ENCODE results near the gene GFY.

Gene GFY

DNA sequence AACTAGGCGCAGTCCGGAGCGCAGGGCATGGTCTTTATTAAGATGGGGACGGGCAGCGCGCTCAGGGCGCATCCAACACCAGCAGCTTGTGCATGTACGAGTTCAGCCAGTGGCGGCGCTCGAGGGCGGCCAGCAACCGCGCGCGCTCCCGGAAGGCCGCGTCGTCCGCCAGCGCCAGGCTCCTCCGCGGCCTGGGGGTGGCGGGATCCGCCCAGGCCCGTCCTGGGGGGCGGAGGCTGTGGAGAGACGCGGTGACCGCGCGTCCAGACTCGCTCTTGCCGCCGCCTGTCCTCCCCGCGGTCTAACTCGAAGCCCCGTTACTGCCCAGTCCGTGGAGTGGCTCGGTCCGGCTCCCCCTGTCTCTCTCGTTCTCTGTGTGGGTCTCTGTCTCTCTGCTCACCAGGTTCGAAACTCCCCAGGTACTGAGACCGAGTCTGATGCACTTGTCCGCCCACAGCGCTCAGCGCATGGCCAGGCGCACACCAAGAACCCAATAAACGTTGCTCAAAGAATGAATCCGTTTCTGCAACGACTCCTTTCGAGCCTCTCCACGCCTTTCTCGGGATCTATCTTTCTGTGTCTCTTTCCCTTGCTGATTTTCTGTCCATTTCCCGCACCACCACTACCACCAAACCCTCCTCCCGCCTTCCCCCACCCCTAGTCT, 2.6 kb upstream of the GFY start:
- no peaks in the 10 kb centered on the region for H3K9me3 ChIP-seq (replicated peaks in 1 of 2; ENCODE audit: control insufficient read depth in 2 of 2, insufficient read depth in 1 of 2, low read depth in 1 of 2, low read length in 2 of 2)
- H2BK12ac ChIP-seq (ENCODE audit: low read length): no peak overlapping the region
- H2BK120ac ChIP-seq (ENCODE audit: low read depth, low read length): no peak overlapping the region
- H2BK5ac ChIP-seq (ENCODE audit: low read length): no peak overlapping the region
- peaks cover 11 to 15% of the 10 kb centered on the region in 2 donors for H3K4me1 ChIP-seq (ENCODE audit: control insufficient read depth in 2 of 2, insufficient read depth in 1 of 2, low read depth in 1 of 2, low read length in 2 of 2)
- WGBS, 2 donors (ENCODE audit: extremely low coverage in 2 of 2, insufficient read length in 2 of 2, insufficient replicate concordance in 1 of 2): no CpG with 5 or more reads among the region's 58 CpGs
- peak overlapping the region; percentile 85 for H3K4me2 ChIP-seq (ENCODE audit: insufficient read depth, low read length, poor library complexity, severe bottlenecking)
- no peaks in the 10 kb centered on the region for H3K36me3 ChIP-seq (replicated peaks in 1 of 2; ENCODE audit: control insufficient read depth in 2 of 2, insufficient read depth in 2 of 2, low read length in 2 of 2)
- no peaks in the 10 kb centered on the region for H3K79me1 ChIP-seq (ENCODE audit: low read depth, low read length)
- no peak overlapping the region for H4K8ac ChIP-seq (ENCODE audit: low read depth, low read length)
- peak overlapping the region; percentile 25 for H4K91ac ChIP-seq (ENCODE audit: low read depth, low read length, poor library complexity)
- peak overlapping the region; percentile 93 for H3K18ac ChIP-seq (ENCODE audit: low read length)
- no peak overlapping the region for H3K27ac ChIP-seq (replicated peaks; ENCODE audit: low read length)
- DNase-seq (ENCODE audit: low spot score): peak; percentile 79
- H2AFZ ChIP-seq (ENCODE audit: low read length): peak overlapping the region; percentile 97
- H2AK5ac ChIP-seq (ENCODE audit: low read depth, low read length): no peak overlapping the region
- H3K27me3 ChIP-seq (ENCODE audit: control insufficient read depth in 3 of 3, insufficient read depth in 3 of 3, low read depth in 1 of 3, low read length in 3 of 3): peaks cover 8 to 97% (median 64%) of the 10 kb centered on the region in 3 experiments
- no peak overlapping the region for H3K14ac ChIP-seq (ENCODE audit: low read length)
- peak overlapping the region; percentile 58 for H3K23ac ChIP-seq (ENCODE audit: low read depth, low read length, poor library complexity)
- no peak overlapping the region for H3K4ac ChIP-seq (ENCODE audit: low read length)
- H2BK15ac ChIP-seq (ENCODE audit: low read length): peak overlapping the region; percentile 75
- peak overlapping the region; percentile 27 for H3K9ac ChIP-seq (ENCODE audit: low read depth, low read length, poor library complexity)
- H3K4me3 ChIP-seq (ENCODE audit: low read length in 2 of 2): peak overlapping the region; percentile 24 to 42

DNA sequence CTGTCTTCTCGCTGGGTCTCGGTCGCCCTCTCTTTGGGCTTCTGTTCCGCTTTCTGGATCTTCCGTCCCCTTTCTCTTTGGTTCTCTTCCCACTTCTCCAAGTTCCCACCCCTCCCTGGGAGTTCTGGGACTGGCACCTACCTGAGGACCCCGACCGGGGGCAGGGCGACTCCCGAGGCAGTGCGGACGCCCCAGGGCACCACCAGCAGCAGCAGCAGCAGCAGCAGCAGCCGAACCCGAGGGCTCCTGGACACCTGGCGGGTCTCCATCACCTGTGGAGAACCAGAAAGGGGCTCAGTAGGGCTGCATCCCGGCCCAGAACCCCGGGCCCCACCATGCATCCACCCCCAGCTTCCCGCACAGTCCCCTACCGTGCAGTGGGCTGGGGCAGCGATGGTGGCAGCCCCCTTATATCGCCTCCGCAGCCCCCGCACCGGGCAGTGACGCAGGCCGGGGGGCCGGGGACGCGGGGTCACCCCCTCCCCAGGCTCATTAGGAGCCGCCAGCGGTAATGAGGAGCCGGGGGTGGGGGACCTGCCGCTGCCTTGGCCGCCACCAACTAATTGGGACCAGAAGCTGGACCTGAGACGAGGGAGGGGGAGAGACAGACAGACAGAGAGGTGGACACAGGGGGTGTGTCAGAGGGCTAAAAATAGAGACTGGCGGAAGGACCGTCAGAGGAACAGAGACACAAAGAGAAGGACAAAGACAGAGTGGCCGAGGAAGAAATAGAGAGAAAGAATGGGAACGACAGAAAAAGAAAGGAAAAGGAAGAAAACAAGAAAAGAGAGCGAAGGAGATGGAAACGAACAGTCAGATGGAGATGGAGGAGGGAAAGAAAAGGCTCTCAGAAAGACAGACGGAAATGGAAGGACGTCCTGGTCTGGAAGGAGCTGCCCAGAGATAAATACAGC, 1.9 kb upstream of the GFY start, which contains the start of gene PTH2:
Gene PTH2 (minus strand): TSS at position 371 of the 914 bp plus-strand sequence. CDS start 102 bp downstream, at position 269.
- H3K4me2 ChIP-seq (ENCODE audit: insufficient read depth, low read length, poor library complexity, severe bottlenecking): peak within 1 kb of the TSS; percentile 85
- H2BK12ac ChIP-seq (ENCODE audit: low read length): no peak within 1 kb of the TSS
- H3K4ac ChIP-seq (ENCODE audit: low read length): no peak within 1 kb of the TSS
- H3K18ac ChIP-seq (ENCODE audit: low read length): peak within 1 kb of the TSS; percentile 93
- peak within 1 kb of the TSS; percentile 97 for H2AK5ac ChIP-seq (ENCODE audit: low read depth, low read length)
- H3K4me1 ChIP-seq (ENCODE audit: control insufficient read depth in 2 of 2, insufficient read depth in 1 of 2, low read depth in 1 of 2, low read length in 2 of 2): peaks cover 16 to 19% of the 10 kb centered on the region in 2 donors
- peak within 1 kb of the TSS; percentile 97 for H2AFZ ChIP-seq (ENCODE audit: low read length)
- H3K4me3 ChIP-seq (ENCODE audit: low read length in 2 of 2): peak within 1 kb of the TSS; percentile 24 to 42
- no peaks in the 10 kb centered on the region for H3K36me3 ChIP-seq (replicated peaks in 1 of 2; ENCODE audit: control insufficient read depth in 2 of 2, insufficient read depth in 2 of 2, low read length in 2 of 2)
- no peaks in the 10 kb centered on the region for H3K9me3 ChIP-seq (replicated peaks in 1 of 2; ENCODE audit: control insufficient read depth in 2 of 2, insufficient read depth in 1 of 2, low read depth in 1 of 2, low read length in 2 of 2)
- no peak for DNase-seq (ENCODE audit: low spot score)
- peak within 1 kb of the TSS; percentile 75 for H2BK15ac ChIP-seq (ENCODE audit: low read length)
- H3K14ac ChIP-seq (ENCODE audit: low read length): no peak within 1 kb of the TSS
- peak within 1 kb of the TSS; percentile 58 for H3K23ac ChIP-seq (ENCODE audit: low read depth, low read length, poor library complexity)
- peak within 1 kb of the TSS; percentile 25 for H4K91ac ChIP-seq (ENCODE audit: low read depth, low read length, poor library complexity)
- H3K79me1 ChIP-seq (ENCODE audit: low read depth, low read length): no peaks in the 10 kb centered on the region
- H3K27me3 ChIP-seq (ENCODE audit: control insufficient read depth in 3 of 3, insufficient read depth in 3 of 3, low read depth in 1 of 3, low read length in 3 of 3): peaks cover 8 to 97% (median 71%) of the 10 kb centered on the region in 3 experiments
- peak within 1 kb of the TSS; percentile 68 for H2BK5ac ChIP-seq (ENCODE audit: low read length)
- H3K9ac ChIP-seq (ENCODE audit: low read depth, low read length, poor library complexity): peak within 1 kb of the TSS; percentile 50
- no peak within 1 kb of the TSS for H3K27ac ChIP-seq (replicated peaks; ENCODE audit: low read length)
- no peak within 1 kb of the TSS for H2BK120ac ChIP-seq (ENCODE audit: low read depth, low read length)
- no peak within 1 kb of the TSS for H4K8ac ChIP-seq (ENCODE audit: low read depth, low read length)
- no CpG with 5 or more reads among the region's 42 CpGs for WGBS, 2 donors (ENCODE audit: extremely low coverage in 2 of 2, insufficient read length in 2 of 2, insufficient replicate concordance in 1 of 2)

DNA sequence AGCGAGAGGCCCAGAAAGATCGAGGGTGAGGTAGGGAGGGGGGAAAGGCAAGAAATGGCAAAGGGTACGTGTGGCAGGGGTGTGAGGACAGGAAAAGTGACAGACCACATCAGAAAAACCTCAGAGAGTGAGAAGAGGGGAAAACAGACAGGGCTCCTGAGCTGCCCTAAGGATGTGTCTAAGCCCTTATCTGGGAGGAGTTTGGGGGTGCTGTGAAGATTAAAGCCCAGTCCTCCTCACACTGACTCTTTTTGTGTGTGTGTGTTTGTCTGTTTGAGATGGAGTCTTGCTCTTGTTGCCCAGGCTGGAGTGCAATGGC, 1.2 kb upstream of the GFY start:
- no peak overlapping the region for H2BK5ac ChIP-seq (ENCODE audit: low read length)
- H2BK120ac ChIP-seq (ENCODE audit: low read depth, low read length): no peak overlapping the region
- no CpG with 5 or more reads among the region's 3 CpGs for WGBS, 2 donors (ENCODE audit: extremely low coverage in 2 of 2, insufficient read length in 2 of 2, insufficient replicate concordance in 1 of 2)
- no peak overlapping the region for H3K4me3 ChIP-seq (ENCODE audit: low read length in 2 of 2)
- no peak overlapping the region for H2BK15ac ChIP-seq (ENCODE audit: low read length)
- H3K14ac ChIP-seq (ENCODE audit: low read length): no peak overlapping the region
- no peaks in the 10 kb centered on the region for H3K9me3 ChIP-seq (replicated peaks in 1 of 2; ENCODE audit: control insufficient read depth in 2 of 2, insufficient read depth in 1 of 2, low read depth in 1 of 2, low read length in 2 of 2)
- H3K36me3 ChIP-seq (replicated peaks in 1 of 2; ENCODE audit: control insufficient read depth in 2 of 2, insufficient read depth in 2 of 2, low read length in 2 of 2): no peaks in the 10 kb centered on the region
- no peak overlapping the region for H2AK5ac ChIP-seq (ENCODE audit: low read depth, low read length)
- H3K4me2 ChIP-seq (ENCODE audit: insufficient read depth, low read length, poor library complexity, severe bottlenecking): peak overlapping the region; percentile 85
- H2BK12ac ChIP-seq (ENCODE audit: low read length): no peak overlapping the region
- peak overlapping the region; percentile 97 for H2AFZ ChIP-seq (ENCODE audit: low read length)
- H3K9ac ChIP-seq (ENCODE audit: low read depth, low read length, poor library complexity): no peak overlapping the region
- no peak overlapping the region for H3K4ac ChIP-seq (ENCODE audit: low read length)
- H4K91ac ChIP-seq (ENCODE audit: low read depth, low read length, poor library complexity): no peak overlapping the region
- no peak overlapping the region for H3K23ac ChIP-seq (ENCODE audit: low read depth, low read length, poor library complexity)
- H4K8ac ChIP-seq (ENCODE audit: low read depth, low read length): no peak overlapping the region
- peak overlapping the region; percentile 77 for H3K18ac ChIP-seq (ENCODE audit: low read length)
- H3K27me3 ChIP-seq (ENCODE audit: control insufficient read depth in 3 of 3, insufficient read depth in 3 of 3, low read depth in 1 of 3, low read length in 3 of 3): peaks cover 8 to 96% (median 76%) of the 10 kb centered on the region in 3 experiments
- DNase-seq (ENCODE audit: low spot score): no peak
- peaks cover 2% of the 10 kb centered on the region for H3K79me1 ChIP-seq (ENCODE audit: low read depth, low read length)
- no peak overlapping the region for H3K27ac ChIP-seq (replicated peaks; ENCODE audit: low read length)
- peaks cover 21 to 24% of the 10 kb centered on the region in 2 donors for H3K4me1 ChIP-seq (ENCODE audit: control insufficient read depth in 2 of 2, insufficient read depth in 1 of 2, low read depth in 1 of 2, low read length in 2 of 2)
